GM20431 (cell line): ENCODE results near the gene TOP1.

Source experiments
- in situ Hi-C: fragments of 300-500 bp; cut with MseI, MboI; formaldehyde crosslinking; loops from one replicate; pipeline ENCODE4 v1.15.0; 2020; ENCODE audit warnings: low sequenced_read_pairs; ENCODE audit not compliant: unreplicated experiment

Gene TOP1

DNA sequence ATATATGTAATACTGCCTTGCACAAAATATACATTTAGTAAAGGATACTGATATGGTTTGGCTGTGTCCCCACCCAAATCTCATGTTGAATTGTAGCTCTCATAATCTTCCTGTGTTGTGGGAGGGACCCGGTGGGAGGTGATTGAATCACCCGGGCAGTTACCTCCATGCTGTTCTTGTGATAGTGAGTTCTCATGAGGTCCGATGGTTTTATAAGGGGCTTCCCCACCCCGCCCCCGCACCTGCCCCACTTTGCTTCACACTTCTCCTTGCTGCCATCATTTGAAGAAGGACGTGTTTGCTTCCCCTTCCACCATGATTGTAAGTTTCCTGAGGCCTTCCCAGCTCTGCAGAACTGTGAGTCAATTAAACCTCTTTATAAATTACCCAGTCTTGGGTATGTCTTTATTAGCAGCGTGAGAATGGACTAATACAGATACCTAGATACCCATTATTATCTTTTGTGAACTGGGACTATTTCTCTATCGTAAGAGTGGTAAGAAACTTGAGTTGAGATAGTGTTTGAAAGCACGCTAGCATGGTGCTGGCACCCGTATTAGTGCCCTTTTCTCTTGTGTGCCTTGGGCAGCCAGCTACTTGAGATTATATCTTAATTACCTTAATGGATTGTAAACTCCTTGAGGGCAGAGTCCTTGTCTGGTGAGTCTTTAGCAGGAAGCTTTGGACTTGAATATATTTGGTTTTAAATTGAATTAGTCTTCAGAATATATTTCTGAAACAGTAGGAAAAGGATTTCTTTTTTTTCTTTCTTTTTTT, 25.6 kb downstream of the TOP1 start:
- in situ Hi-C loops = no loop called here

DNA sequence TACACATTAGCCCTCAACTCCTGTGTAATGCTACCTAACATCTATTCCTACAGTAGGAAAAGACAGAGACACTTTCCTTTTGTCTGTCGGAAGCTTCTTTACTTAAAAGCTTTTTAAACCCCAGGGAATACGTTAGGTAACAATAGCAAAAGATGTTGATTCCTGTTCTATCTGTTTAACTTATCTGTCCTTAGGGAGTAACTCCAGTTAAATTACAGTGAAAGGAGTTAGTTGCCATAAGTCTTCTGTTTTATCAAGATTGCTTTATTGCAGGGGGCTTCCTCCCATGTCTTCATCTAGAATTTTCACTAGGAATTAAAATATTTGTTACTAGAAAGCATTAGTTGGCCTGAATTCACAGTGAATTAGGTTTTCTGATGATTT, 26.2 kb downstream of the TOP1 start:
- in situ Hi-C loops = no loop called here

DNA sequence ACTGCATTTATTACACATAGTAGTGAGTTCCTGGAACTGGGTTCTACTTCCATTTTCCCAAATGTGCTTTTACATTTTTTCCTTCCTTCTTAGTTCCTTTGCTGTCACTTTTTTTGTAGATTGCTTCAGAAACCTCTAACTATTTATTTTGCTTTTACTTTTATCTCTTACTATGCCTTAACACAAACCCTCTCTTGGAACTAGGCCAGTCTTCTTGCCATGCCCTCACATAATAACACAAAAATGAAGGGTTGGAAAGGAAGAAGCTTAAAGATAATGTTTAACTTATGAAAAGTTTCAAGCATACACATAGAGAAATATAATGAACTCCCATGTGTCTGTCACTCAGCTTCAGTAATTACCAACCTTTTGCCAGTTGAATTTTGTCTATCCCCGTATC, 27.1 kb downstream of the TOP1 start:
- in situ Hi-C loops = no loop called here

DNA sequence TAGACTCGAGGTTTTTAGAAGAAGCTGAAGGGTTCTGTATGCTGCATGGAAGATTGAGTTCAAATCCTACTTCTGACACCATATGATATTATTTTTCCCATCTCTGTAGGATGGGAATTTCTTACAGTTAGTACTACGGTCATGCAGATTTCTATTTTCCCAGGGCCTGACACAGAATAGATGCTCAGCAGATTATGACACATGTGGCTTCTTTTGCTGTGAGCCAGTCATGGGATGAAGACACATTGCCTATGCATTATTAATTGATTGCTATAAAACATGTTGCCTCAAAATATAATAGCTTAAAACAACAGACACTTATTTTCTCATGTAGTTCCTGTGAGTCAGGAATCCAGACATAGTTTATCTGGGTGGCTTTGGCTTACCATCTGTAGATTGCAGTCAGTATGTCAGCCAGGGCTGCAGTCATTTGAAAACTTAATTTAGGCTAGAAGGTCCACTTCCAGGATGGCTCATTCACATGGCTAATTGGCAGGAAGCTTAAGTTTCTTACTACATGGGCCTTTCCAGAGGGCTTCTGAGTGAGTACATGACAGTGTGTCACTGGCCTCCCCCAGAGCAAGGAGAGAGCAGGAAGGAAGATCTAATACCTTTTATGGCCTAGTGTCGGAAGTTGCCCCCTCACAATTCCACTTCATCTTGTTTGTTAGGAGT, 29.5 kb downstream of the TOP1 start:
- in situ Hi-C loops = no loop called here

DNA sequence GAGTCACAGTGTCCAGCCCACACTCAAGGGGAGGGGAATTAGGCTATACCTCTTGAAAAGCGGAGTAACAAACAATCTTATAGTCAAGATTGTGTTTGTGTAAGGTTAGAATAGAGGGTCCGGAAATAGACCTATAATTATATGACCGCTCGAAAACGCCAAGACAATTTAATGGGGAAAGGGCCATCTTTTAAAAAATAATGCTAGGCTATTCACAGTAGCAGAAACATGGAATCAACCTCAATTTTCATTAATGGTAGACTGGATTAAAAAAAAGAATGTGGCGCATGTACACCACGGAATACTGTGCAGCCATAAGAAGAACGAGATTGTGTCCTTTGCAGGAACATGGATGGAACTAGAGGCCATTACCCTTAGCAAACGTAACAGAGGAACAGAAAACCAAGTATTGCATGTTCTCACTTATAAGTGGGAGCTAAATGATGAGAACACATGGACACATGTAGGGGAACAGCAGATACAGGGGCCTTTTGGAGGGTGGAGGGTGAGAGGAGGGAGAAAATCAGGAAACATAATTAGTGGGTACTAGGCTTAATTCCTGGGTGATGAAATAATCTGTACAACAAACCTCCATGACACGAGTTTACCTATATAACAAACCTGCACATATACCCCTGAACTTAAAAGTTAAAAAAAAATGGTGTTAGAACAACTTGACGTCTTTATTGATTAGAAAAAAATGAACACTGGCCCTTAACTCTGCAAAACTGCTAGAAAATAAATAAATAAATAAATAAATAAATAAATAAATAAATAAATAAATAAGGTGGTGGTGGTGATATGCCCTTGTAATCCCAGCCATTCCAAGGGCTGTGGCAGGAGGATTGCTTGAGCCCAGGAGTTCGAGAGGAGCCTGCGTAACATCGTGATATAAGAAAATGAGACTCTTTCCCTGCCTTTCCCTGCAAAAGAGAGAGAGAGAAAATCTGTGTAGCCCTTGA, 30.3 kb downstream of the TOP1 start:
- in situ Hi-C loops = no loop called here

DNA sequence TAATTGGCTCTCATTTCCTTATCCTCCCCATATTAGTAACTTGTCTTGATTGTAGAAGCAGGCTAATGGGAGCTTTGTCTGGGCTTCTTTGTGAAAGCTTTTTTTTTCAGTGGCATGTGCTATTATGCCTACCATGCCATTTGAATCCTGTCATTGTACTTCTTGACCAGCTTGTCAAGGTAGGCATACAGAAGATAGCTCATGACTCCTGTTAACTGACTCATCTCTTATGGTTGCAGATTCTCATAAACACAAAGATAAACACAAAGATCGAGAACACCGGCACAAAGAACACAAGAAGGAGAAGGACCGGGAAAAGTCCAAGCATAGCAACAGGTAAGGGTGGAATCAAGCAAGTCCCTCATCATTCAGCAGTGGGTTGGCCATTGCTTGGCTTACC, 32.5 kb downstream of the TOP1 start:
- in situ Hi-C loops = no loop called here

DNA sequence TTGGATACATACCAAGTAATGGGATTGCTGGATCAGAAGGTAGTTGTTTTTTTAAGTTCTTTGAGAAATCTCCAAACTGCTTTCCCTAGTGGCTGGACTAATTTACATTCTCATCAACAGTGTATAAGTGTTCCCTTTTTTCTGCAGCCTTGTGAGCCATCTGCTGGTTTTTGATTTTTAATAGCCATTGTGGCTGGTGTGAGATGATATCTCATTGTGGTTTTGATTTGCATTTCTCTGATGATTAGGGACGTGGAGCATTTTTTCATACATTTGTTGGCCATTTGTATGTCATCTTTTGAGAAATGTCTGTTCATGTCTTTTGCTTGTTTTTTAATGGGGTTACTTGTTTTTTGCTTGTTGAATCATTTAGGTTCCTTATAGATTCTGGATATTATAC, 34.8 kb downstream of the TOP1 start:
- in situ Hi-C loops = no loop called here

DNA sequence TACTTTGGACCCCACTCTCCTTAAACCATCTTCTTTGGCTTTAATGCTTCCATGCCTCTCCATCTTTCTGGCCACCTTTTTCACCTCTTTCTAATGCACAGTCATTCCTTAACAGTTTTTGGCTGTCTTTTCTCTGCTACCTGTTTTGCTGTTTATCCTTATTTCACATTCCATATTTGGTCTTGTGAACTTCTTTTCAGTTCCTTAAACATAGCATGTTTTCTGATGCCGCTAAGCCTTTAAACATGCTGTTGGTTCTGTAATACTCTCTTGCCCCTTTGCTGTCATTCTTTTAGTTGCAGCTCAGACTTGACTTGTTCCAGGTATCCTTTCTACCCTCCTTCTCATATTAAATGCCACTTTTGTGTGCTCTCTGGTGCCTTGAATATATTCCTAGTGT, 35.8 kb downstream of the TOP1 start:
- in situ Hi-C loops = no loop called here

DNA sequence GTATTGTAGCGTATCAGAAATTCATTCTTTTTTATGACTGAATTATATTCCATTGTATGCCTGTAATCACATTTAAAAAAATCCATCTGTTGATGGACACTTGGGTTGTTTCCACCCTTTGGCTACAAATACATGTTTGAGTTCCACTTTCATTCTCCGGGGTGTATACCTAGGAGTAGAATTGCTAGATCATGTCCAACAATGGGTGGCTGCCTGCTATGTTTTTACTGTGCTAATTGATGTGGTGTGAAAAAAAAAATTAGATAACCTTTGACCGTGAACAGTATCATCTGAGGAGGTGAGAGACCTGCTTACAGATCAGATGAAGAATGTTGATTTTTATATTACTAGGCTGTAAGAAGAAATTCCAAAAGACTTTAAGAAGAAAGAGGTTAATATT, 37.1 kb downstream of the TOP1 start:
- in situ Hi-C loops = no loop called here

DNA sequence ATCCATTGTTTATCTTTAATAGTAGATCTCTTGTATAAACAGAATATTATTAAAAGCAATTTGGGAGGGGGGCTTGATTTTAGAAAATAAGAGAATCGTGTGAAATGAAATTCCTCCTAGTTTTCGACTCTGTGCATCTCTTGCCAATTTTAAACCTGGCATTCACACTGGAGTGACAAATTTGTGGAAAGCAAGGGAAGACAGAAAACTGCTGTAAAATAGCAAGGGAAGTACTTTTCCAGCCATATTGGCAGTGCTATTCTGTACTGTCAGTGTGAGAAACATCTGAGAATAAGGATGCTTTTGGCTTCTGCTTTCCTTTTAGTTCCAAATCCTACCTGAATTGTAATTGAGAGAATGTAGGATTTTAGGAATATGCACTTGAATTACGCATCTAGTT, 40.2 kb downstream of the TOP1 start:
- in situ Hi-C loops = no loop called here

DNA sequence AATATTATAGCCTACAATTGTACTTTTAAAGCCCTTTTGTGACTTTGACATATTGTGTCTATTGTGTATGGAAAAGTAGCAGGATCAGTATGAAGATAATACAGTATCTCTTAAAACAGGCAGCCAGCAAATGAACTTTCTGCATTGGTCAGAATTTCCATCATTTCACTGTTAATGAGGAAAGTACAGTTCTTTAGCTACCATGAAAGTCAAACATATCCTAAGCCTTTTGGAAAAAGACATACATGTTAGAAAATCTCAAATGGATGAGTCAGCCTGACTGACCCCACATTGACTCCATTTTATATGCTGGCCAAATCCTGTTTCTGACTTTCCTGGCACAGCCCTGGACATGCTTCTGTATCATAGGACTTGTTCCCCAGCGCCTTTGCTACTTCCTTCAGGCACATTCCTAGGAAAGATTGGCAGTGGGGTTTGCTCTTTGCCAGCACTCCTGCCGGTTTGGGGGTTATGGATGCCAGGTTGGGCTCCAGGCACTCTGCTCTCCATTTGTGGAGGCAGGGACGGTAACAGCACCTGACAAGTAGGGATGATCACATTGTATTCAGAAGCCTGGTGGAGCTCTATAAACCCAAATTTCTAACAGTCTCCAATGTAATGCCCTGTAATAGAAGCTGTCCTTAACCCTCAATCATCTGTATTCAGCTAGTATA, 43.7 kb downstream of the TOP1 start:
- in situ Hi-C loops = no loop called here

DNA sequence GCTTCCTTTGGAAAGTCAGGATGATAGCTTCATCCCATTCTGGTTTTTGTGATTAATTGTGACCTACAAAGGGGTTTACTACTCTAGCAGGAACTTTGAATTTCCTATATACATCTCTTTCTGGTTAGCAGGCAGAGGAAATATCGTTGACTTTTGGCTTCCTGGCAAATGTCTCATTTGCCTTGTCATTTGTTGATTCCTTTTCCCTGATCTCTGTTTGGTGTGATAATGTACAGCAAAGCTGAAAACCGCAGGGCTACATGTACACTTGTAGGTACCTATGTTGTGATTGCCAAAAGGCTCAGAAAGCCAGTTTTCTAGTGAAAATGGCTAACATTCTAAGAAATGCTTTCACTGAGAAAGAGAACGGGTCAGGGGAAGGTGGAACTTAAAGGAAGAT, 44.3 kb downstream of the TOP1 start:
- in situ Hi-C loops = no loop called here

DNA sequence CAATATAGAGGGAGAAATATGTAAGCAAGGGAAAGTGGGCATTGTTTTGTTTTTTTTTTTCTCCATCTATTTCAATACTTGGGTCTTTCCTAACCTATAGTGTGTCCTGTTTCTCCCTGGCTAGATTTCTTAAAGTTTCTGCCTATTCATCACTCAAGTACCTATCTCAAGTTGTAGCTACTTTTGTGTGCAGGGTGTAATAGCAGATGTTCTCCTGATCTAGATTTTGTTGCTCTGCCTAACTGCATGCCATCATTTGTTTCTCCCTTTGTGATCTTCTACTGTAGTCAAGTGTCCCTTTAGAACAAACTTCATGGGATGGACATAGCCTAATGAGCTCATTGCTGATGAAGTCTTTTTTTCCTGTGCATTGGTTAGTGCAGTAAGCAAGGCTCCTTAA, 45.8 kb downstream of the TOP1 start:
- in situ Hi-C loops = no loop called here

DNA sequence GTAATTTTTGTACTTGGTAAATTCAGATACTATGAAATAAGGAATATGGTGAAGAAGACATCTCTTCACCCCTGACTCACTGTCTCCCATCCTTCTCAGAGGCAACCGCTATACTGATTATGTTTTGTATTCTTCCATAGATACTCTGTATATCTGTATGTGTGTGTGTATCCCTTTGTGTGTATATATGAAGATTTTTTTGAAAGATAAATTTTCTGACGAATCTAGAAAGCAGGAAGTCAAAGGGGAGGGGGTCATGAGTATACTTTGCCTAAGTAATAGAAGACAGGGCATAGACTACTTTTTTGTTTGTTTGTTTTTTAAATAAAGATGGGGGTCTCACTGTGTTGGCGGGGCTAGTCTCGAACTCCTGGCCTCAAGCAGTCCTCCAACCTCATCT, 48.2 kb downstream of the TOP1 start:
- in situ Hi-C loops = no loop called here

DNA sequence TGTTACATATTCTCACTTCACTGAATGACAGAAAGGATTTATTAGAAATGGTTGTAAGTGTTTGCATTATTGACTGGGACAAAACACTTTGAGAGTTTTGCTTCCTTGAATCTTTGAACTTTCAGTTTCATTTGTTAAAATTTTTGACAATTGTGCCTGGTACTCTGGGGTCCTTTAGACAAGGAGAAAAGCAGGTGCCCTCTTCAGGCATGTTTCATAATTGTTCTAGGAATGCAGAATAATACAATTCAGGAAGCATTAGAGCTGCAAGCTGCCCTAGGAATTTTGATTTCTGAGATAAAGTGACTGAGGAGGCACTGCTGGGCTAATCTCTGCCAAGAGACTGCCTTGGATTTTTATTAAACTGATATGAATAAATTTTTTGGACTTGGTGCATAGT, 49.7 kb downstream of the TOP1 start:
- in situ Hi-C loops = no loop called here

DNA sequence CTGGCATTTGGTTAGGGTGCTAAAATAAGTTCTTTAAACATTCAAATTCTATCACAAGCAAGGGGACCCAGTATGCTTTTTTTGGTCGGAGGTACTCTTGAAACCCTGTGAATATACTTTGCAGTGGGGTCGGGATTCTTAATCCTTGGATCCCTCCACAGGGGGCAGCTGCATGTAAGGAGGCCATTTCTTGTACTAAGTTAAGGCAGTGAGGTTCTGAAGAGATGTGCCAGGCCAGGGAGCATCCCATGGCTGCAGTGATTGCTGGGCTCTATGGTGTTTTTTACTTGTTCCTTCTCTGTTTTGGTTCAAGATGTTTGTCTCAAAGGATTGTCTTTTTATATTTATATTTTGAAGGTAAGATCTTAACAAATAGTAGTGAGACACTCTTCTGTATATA, 50.4 kb downstream of the TOP1 start:
- in situ Hi-C loops = no loop called here

DNA sequence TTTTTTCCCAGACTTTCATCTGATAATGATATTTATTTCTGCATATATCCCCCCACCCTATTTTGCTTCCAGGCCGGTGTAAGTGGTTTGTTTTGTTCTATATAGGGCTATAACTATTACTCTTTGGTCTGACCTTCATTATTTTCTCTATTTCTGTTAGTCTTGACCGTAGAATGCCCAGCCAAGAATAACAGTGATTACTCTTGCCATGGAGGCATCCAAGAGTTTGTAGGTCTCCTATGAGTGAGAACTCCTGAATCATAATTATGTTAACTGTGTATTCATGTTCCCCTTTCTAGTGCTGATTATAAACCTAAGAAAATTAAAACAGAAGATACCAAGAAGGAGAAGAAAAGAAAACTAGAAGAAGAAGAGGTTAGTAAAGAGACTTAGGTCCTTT, 52.2 kb downstream of the TOP1 start:
- in situ Hi-C loops = no loop called here

DNA sequence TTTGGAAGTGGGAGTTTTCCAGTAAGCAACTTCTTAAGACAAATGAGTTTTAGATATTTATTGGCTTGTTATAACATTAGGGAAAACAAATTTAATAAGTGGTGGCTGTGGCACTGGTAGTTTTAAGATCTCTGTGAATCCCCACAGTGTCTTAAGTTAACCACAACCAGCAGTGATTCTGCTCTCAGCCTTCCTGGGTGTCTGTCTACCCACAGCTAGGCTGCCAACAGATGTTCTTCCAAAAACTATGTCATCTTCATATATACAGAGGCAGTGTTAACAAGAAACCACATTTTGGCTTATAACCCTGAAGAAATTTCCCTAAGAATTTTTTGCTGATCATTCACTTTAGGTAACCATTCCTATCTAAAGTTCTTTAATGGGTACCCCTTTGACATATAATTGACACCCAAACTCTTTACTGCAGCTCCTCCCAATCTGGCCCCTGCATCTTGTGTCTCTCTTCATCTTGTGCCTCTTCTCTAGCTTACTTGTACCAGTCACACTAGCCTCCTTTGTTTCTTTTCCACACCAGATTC, 52.7 kb downstream of the TOP1 start:
- in situ Hi-C loops = no loop called here

DNA sequence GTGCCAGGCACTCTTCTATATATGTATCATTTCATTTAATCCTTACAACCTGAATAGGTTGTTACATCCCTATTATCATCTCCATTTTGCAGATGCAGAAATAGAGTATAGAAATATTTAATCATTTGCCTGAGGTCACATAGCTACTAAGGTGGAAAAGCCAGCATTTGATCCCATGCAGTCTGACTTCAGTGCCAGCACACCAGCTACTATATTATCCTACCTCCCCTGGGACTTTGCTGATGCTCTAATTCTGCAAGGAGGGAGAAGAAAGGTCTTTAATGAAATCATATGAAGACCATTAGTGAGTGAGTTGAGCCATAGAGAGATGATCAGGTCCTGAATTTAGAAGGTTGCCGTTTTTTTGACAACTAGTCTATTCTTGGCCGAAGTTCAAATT, 53.7 kb downstream of the TOP1 start:
- in situ Hi-C loops = no loop called here

DNA sequence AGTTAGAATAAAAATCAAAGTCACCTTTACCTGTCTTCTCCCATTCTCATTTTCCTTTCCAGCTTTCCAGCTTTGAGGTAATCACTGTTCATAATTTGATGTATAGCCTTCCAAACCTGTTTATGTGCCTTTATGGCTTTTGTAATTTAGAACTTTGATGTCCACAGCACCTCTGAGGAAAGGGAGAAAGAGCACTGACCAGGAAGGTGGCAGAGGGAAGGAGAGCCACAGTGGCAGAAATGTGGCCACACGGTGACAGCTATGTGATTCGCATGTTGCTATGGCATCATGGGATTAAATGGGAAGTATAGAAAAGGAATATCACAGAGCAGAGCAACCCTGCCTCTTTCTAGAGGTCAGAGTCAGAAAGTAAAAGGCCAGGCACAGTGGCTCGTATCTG, 57.0 kb downstream of the TOP1 start:
- in situ Hi-C loops = no loop called here
